ENCODE results near the gene VWC2L.

The VWC2L gene

DNA sequence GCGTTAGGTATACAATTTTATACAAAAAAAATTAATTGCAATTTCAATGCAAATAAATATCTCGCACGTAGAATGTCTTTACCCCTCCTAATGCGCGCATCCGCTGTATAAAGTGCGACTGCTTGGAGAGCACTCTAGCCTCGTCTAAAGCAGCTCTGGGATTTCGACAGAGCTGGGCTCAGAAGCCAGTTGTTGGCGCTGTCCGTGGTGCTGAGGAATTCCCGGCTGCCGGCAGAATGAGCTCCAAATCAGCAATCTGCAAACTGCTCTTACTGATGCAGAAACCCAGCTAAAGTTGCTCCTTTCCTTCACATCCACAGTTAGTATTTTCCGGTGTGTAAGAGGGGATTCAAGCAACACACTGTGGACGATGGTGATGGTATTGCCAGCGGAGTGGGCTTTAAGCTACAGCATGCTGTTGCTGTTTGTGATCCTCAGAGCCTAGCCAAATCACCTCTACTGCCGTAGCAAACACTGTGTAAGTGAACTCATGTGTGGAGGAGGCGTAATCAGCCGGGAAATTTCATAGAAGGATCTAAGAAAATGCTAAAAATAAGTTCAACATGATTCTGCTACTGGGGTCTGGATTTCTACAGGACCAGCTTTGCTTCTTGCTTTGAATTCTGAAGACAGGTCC is at the start of gene VWC2L:
VWC2L (plus strand) TSS at position 137 of the 637 bp plus-strand sequence. CDS start 3,140 bp downstream, outside the sequence.
- peak; percentile 15 for DNase-seq

DNA sequence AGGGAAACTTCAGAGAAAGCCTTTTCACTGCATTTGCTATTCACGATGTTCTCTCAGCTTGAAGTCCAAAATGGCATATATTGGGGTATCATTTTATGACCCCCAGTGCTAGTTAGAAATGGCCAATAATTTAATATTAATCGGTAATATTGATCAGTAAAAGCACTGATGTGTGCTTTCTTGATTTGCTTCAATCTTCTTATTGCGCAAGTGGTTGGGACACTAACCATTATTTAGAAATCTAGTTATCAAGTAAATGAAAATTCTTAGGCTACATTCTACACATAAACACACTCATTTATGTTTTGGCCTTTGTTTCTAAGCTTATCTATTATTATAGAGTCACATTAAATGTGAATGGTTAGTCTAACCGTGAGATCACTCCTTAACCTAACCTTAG is 49.7 kb upstream of the VWC2L start:
- no peak for DNase-seq

DNA sequence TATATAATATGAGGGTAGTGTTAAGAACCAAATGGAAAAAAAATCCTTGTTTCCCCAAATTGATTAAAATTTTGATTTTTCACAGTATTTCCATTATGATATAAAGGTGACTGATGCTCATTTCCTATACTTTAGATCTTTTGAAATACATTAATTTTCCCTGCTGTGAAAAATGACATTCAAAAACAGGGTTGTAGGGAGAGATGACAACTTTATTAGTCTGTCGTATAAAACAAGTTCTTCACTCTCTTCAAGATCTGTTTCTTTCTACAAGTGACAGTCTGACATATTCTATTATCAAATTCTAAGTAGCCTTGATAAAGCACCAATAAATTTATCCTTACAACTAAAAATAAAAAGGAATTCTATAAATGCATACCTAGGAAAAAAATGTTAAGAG is 45.3 kb upstream of the VWC2L start:
- DNase-seq = no peak

DNA sequence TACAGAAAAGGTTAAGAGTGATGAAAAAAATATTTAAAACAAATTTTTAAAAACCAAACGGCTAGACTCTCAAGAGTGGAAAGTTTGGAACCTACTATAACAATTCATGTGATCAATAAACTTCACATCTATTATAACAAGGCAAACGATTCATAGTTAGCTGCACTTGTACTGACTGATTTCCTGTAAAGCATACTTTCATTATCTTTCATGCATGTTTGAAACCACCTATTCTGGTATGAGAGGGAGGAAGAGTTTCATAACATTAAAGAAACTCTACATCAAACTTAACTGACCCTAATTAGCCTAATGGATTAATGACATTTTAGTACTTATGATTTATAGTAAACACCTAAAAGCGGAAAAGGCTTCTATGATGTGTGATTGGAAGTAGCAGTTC is 43.7 kb upstream of the VWC2L start:
- DNase-seq = no peak

DNA sequence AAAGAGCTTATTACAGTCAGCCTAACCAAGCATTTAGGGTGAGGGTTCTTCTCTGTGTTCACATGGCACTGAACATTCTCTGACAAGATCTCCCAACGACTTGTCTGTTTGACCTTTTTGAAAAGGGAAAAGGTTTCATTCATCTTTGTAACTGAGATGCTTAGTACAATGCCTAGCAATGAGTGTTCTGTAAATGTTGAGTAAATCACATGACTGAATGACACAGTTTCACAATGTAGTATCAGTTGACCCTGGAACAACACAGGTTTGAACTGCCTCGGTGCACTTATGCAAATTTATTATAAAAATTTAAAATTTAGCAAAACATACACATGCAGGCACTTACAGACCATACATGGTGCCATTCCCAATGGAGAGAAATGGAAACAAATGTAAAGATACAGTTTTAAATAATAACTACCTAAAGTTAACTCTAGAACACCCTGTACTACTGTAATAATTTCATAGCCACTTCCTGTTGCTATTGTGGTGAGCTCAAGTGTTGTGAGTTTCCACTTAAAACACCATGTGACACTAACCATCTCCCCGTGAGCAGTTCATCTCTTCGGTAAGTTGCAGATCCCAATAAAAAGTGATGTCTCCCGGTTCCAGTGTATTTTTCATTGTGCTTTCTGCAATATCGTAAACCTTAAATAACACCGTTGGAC is 34.1 kb upstream of the VWC2L start:
- DNase-seq = no peak

DNA sequence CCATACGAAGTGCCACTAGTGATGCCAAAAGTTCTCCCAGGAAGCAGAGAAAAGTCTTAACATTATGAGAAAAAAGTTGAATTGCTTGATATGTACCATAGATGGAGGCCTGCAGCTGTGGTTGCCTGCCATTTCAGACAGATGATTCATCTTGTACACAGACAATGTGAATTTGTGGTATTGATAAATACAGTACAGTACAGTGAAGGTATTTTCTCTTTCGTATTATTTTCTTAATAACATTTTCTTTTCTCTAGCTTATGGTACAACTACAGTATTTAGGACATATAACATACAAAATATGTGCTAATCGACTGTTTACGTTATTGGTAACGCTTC is 33.6 kb upstream of the VWC2L start:
- DNase-seq = no peak

DNA sequence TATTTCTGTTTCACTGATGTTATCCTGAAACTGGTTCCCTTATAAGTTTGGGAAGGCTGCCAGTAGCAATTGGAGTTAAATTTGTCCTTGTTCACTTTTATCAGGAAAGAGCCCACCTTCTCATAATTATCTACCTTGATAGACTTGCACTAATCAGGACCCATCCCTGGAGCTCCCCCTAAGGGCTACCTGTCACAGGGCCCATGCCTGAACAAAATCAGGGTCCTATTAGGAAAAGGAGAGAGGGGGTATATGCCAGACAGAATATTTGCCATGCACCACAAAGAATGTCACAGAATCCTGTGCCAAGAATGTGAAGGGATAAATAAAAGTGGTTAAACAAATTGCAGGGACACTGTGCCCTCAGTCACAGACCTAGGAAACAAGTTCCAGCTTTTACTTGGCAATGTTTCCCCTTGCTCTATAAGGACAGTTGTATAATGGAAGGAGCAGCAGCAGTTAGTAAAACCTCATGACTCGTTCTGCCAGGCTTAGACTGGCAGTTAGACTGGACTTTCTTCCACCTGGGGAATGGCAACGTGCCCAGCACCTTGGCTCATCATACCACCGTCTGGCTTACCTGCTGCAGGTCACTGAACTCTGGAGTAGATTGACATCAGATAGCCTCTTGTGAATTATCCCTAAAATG is 32.3 kb upstream of the VWC2L start:
- no peak for DNase-seq

DNA sequence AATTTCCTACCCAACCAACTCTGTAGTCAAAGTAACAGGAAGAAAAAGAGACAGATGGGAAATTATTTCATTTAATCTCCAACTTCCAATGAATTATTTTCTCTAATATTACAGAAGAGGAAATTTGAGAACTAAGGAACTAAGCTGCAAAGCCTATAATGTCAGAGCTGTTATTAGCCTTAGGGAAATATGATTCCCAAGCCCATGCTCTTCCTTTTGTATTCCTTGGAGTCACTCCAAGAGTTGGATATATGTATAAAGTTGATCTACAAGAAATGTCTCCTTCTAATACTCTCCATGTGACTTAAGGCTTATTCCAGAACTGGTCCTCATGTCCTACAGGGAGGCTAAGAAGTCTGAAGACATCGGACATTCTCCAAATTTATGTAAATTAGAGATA is 31.6 kb upstream of the VWC2L start:
- no peak for DNase-seq

DNA sequence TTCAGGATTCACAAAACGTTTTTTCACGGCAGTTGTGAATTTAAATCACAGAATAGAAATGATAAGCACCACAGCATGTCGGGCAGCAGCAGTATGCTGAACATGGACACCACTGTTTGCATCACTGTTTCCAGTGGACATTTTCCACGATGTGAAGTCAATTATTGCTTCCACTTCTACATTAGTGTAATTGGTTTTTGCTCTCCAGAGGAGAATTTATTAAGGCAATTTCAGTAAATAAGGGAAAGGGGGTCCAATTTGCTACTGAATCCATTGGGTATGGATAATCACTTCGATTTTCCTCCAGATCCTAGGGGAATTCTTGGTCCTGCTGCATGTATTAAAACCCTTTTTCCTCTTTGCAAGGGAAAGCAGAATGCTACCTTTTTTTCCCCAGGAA is 30.2 kb upstream of the VWC2L start:
- no peak for DNase-seq

DNA sequence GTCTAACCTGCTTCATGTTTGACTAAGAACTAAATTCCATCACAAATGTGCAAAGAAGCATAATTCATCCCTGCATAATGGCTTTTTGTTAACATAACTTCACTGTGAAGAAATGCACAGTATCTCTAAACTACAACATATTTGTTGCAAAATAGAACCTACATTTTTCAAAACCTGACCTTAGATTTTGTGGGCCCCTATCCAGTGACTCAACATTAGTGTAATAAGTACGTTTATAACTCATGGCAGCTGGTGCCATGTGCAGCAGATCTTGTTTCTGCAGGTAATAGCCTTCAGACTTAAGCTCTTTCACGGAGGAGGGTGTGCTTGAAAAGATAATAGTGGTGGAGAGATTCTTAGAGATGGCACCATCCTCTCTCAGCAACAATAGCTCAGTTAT is 28.6 kb upstream of the VWC2L start:
- DNase-seq = no peak

DNA sequence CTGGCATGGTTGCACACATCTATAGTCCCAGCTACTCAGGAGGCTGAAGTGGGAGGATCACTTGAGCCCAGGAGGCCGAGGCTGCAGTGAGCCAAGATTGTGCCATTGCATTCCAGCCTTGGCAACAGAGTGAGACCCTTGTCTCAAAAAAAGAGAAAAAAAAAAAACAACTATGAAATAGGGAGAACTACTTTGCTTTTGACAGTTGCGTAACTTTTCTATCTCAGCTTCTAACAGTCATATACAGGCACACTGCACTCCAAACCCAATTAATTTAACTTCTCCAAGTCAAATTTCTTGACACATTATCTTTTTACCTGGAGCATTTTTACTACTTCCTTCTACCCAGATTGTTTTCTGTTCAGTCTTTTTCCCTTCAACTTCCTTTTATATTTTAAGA is 24.1 kb upstream of the VWC2L start:
- DNase-seq = no peak

DNA sequence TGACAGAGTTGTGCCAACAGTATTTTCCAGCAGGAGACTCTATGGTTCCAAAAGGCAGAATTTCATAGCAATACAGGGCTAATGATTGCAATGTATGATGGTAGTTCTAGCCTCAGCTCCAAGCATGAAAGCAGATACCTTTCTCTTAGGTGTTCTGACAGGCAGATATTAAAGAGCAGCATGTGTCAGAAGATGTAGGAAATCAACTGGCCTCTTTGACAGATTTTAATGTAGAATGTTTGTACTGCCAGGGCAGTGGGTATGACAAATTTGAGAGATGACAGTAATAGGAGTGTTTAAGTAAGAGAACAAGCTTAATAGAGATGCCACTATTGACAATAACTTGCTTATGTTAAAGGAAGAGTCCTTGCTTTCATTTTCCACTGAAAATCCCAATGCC is 21.5 kb upstream of the VWC2L start:
- DNase-seq = no peak

DNA sequence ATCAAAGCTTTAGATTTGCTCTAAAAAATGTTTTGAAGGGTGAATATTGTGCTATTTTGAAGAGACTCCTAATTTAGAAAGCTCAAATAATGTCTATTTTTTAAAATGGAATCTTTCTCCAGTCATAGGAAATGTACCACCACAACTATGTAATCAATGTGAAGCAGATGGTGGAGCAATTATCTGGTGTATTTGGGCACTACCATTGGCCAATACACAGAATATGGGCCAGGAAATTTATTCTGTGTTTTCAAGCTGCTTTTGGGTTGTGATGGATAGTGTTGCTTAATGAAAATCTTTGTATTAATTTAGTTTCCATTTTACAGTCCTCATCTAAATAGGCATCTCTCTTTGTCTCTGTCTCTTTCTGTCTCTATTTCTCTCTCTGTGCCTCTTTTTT is 17.1 kb upstream of the VWC2L start:
- no peak for DNase-seq

DNA sequence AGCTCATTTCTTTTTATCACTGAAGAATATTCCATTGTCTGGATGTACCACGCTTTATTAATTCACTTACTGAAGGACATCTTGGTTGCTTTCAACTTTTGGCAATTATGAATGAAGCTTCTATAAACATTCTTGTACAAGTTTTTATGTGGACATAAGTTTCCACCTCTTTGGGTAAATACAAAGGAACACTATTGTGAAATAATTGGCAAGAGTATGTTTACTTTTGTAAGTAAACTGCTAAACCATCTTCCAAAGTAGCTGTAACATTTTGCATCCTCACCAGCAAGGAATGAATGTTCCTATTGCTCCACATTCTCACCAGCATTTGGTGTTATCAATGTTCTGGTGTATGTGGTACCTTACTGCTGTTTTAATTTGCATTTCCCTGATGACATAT is 15.8 kb upstream of the VWC2L start:
- DNase-seq = no peak

DNA sequence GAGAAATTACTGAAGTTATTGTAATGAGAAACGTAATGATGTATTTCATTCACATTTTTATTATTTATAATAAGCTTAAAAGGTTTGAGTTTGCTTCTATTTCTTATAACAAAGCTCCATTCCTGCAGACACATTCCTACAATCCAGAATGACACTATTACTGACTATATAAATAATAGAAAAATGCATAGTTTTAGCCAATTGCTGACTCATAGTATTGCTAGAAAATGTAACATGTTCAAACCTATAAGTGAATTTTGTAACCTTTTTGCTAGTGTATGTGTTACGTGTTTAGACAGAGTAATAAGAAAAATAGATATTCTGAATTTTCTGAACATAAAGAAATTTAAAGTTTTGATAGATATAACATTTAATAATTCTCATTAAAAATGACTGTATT is 9.3 kb upstream of the VWC2L start:
- DNase-seq = no peak

DNA sequence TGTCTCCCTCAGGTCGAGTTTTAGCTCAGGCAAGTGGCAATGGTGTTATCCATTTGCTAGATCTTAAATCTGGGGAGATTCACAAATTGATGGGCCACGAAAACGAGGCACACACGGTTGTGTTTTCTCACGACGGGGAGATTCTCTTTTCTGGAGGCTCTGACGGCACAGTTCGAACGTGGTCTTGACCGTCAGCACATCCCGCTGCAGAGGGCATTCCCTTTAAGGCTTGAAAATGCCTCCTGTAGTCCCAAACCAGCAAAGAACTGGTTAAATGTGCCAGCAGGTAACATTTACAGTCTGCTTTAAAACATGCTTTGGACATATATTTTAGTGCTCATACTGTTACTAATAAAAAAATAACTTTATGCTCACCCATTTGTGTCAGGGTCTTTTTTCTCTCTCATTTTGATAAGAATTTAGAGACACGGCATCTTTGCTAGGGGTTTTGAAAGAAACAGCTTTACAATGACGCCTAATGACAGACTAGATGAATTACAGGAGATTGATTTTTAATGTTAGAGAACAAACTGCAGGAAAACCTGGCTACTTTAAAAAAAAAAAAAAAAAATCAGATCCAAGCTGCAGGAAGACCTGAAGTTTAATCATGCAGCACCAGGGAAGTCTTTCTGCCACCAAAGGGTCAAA is 602 bp upstream of the VWC2L start:
- DNase-seq = no peak

DNA sequence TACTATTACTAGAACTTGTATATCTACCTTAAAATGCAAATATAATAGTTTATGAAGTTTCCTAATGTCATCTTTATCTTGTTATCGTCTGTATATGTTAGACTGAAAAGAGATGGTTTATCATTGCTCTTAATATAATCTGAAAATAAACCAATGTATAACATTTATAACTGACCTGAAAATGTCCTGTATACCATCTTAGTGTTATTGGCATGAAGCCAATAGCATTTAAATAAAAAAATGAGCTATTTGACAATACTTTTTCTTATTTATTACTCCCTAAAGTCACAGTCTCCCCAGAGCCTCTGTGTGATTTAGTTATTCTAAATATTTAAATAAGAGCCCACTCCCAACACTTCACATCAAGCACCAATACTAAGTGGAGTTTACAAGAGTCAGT is 1.8 kb downstream of the VWC2L start:
- no peak for DNase-seq

DNA sequence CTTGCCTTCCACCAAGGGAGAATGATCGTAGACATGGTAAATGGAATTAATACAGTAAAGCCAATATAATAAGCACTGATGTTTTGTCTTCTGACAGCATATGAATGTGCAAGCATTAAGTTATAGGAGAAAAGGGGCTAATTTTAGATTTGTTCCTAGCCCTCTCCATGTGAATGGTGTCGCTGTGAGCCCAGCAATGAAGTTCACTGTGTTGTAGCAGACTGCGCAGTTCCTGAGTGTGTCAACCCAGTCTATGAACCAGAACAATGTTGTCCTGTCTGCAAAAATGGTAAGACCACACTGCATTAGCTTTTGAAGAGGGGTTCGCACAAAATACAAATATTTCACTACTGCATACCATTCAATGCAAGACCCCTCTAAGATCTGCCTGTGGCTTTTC is 25.6 kb downstream of the VWC2L start:
- no peak for DNase-seq

DNA sequence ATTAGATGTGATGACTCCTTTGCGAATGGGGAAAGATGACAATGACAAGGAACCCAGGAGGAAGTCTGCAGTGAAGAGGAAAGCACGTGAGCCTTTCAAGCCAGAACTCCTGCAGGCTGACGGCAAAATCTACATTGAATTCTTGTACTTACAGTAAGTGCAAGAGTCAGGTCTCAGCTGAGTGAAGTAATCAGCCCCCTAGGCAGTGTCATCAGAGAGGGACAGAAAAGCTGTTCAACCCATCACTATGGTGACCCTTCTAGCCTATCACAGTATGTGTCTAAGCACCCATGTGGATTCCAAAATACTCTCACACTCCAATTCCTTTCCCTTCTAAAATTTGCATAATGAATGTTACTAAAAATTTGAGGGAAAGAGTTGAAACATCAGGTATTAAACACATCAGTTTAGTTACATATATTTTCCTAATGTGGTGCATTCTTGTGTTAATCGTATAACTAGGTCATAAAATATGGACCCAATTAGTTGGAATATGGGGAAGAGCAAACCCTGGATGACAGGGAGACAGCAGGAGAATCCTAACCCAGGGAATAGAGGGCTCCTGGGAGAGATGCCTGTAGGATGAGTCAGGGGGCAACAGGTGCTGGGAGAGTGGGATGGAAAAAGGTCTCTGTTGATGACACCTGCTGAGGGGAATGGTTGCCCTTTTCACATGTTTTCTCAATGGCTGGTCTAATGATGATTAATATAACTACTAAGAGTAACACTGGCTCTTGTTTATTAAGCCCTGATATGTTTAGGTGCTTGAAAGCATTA is 39.5 kb downstream of the VWC2L start:
- DNase-seq = no peak

DNA sequence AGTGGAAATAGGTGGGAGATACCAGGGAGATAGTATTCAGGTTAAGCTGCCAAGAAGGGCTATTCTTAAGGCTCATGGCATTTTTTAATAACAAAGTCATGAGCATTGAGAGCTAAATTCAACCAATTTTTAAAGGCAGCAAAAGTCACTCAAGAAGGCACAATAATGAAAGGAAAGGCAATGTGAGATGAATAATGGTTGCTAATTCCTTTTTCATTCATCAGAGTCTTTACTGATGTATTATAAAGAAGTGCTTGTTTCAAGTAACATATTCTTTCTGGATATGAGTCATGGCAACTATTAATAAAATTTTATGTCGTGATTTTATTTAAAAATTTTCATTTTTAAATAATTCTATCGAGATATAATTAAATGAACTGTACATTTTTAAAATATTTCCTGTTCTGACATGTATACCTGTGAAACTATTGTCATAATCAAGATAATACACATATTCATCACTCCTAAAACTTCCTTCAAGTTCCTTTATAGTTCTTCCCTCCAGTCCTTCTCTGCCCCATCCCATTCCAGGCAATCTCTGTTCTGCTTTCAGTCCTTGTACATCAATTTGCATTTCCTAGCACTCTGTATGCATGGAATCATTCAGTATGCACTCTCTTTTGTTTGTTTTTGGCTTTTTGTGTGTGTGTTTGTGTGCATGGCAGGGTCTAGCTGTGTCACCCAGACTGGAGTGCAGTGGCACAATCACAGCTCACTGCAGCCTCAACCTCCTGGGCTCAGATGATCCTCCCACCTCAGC is 40.8 kb downstream of the VWC2L start:
- no peak for DNase-seq

DNA sequence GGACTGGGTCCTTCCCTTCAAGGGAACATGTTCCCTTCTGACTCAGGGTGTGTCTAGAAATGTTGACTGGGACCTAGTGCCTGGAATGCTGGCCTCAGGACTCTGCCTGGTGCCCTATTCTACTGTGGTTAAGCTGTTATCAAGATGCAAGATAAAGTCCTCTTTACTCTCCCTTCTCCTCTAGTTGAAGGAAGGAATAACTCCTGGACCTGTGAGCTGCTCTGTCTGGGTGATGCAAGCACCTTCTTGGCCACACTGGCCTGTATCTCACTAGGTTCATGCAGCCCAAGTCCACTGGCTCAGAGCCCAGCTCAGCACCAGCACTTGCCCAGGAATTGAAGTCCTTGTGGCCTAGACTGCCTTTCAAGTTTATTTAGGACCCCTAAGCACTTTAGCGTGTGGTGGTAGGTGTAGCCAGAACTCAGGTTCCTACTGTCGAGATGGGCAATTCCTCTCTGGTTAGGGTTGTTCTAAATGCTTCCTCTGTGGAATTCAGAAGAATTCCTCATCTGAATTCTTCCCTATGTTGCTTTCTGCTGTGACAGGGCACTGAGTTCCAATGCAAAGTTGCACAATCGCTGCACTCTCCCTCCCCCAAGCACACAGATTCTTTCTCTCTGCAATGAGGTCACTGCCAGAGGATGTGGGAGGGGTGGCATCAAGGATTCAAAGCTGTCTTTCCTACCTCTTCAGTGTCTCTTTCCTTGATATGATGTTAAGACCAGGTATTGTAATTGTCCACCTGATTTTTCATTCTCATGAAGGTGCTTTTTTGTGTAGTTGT is 54.7 kb downstream of the VWC2L start:
- DNase-seq = no peak

DNA sequence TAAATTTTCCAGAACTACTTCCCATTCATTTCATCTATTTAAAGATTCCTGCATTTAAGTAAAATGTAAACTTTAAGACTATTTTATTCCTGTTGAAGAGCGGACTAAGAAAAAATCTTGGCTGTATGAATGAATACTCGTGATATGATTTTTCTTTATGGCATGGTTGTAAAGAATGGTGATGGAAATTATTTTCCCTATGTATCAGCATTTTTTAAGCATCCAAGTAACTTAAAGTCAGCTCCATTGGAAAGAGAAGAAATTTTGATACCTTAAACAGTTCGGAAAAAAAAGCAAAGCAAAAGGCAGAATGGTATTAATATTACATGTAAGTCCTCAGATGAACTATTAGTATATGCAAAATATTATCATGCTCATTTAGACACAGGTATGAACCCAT is 58.9 kb downstream of the VWC2L start:
- DNase-seq = no peak

Measured in stimulated activated CD4-positive, alpha-beta T cell treated with anti-CD3 and anti-CD28 coated beads, Interleukin-4, amount 100 ng/mL, for 1 hour (primary cell).